ENCODE measurements around the gene DTX2. TPM values are rescaled to one million over a fixed set of nuclear protein-coding genes. Genes with fewer than 3 reads are reported as not detected.

DTX2 gene
- total and polyA plus RNA-seq, 2 of the 4 experiments (the other 2 are of a cell fraction) = 1.8 to 7.7 TPM

DNA sequence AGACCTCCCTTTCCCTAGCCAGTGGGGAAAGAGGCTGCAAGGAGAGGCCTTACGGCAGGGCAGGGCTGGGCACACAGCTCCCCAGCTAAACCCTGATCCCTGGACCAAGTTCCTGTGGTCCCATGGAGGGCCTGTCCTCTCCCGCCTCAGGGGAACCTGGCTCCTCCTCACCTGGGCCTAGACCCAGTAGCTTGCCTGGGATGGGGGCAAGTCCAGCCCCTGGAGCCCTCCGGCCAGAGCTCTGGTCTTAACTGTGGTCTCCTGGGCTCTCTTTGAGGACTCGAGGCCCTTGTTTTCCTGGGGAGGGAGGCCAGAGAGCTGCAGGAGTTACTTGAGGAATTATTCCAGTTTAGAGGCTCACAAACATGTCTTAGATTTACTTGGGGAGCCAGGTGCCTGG lies 35.3 kb upstream of the DTX2 start:
- H3K18ac ChIP-seq (ENCODE audit: low read depth, low read length) = no peak overlapping the region
- H3K27ac ChIP-seq (ENCODE audit: insufficient read depth, low read length) = no peak overlapping the region
- no peak overlapping the region for H2BK120ac ChIP-seq (ENCODE audit: low read depth, low read length)
- H3K4ac ChIP-seq (ENCODE audit: low read depth, low read length) = no peak overlapping the region
- H4K8ac ChIP-seq (ENCODE audit: low read depth in 2 of 2, low read length in 2 of 2) = no peak overlapping the region
- DNase-seq (no peak), ATAC-seq (ENCODE audit: low read depth) (no peak)
- POLR2A ChIA-PET (ENCODE audit: unreplicated experiment) = no interaction called here
- intact Hi-C loops (cut with micrococcal nuclease) = no loop called here
- no TSS peak for BruUV-seq (replicated peaks)
- H2BK15ac ChIP-seq (ENCODE audit: low read depth, low read length) = no peak overlapping the region
- no peak overlapping the region for H3K56ac ChIP-seq (ENCODE audit: extremely low read depth, insufficient read depth, low read length)
- H3K4me1 ChIP-seq (ENCODE audit: control insufficient read depth, insufficient read depth, low read length) = peaks cover 11% of the 10 kb centered on the region
- H3K4me2 ChIP-seq (ENCODE audit: low read depth, low read length) = no peak overlapping the region
- no peaks in the 10 kb centered on the region for H3K79me1 ChIP-seq (ENCODE audit: low read depth in 1 of 2, low read length in 2 of 2)
- in situ Hi-C loops (cut with MboI; ENCODE audit: low sequenced_read_pairs) = no loop called here
- H2BK20ac ChIP-seq (ENCODE audit: low read depth, low read length) = no peak overlapping the region
- no peaks in the 10 kb centered on the region for H4K20me1 ChIP-seq (ENCODE audit: insufficient read depth, low read length)
- WGBS, 2 experiments (ENCODE audit: extremely low coverage in 2 of 2, insufficient read length in 1 of 2) = 80% methylated on average over 1 of the region's 4 CpGs; no CpG with 5 or more reads in 1 of the 2 experiments
- H4K91ac ChIP-seq (ENCODE audit: insufficient read depth, low read depth, low read length) = no peak overlapping the region
- no peak overlapping the region for H2AK9ac ChIP-seq (replicated peaks; ENCODE audit: low read depth, low read length, poor library complexity)
- peaks cover 9% of the 10 kb centered on the region for H3K9me1 ChIP-seq (ENCODE audit: insufficient read depth, low read length)
- H3K23ac ChIP-seq (ENCODE audit: low read depth, low read length) = no peak overlapping the region
- TF ChIP-seq, protein P1, sequence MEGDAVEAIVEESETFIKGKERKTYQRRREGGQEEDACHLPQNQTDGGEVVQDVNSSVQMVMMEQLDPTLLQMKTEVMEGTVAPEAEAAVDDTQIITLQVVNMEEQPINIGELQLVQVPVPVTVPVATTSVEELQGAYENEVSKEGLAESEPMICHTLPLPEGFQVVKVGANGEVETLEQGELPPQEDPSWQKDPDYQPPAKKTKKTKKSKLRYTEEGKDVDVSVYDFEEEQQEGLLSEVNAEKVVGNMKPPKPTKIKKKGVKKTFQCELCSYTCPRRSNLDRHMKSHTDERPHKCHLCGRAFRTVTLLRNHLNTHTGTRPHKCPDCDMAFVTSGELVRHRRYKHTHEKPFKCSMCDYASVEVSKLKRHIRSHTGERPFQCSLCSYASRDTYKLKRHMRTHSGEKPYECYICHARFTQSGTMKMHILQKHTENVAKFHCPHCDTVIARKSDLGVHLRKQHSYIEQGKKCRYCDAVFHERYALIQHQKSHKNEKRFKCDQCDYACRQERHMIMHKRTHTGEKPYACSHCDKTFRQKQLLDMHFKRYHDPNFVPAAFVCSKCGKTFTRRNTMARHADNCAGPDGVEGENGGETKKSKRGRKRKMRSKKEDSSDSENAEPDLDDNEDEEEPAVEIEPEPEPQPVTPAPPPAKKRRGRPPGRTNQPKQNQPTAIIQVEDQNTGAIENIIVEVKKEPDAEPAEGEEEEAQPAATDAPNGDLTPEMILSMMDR (conservative IDR thresholded peaks at IDR 0.05; ENCODE audit: low read depth, low read length) = no peak
- TF ChIP-seq RFX5 (IDR thresholded peaks at IDR 0.05; ENCODE audit: low read depth, low read length) = no peak
- TF ChIP-seq FOS (IDR thresholded peaks at IDR 0.05; ENCODE audit: low read depth, low read length) = no peak
- TF ChIP-seq MAFK (IDR thresholded peaks at IDR 0.05; ENCODE audit: low read depth, low read length) = no peak
- no peak for TF ChIP-seq NFE2L2 (IDR thresholded peaks at IDR 0.05; ENCODE audit: low read depth, low read length)
- TF ChIP-seq, protein P2, sequence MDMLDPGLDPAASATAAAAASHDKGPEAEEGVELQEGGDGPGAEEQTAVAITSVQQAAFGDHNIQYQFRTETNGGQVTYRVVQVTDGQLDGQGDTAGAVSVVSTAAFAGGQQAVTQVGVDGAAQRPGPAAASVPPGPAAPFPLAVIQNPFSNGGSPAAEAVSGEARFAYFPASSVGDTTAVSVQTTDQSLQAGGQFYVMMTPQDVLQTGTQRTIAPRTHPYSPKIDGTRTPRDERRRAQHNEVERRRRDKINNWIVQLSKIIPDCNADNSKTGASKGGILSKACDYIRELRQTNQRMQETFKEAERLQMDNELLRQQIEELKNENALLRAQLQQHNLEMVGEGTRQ (IDR thresholded peaks at IDR 0.05; ENCODE audit: low read depth, low read length) = no peak
- TF ChIP-seq SMC3 (IDR thresholded peaks at IDR 0.05; ENCODE audit: low read depth, low read length) = no peak
- no peak for TF ChIP-seq MXI1 (IDR thresholded peaks at IDR 0.05; ENCODE audit: borderline replicate concordance, low read depth, low read length)
- TF ChIP-seq RAD21 (IDR thresholded peaks at IDR 0.05; ENCODE audit: low read length) = no peak
- TF ChIP-seq BHLHE40 (IDR thresholded peaks at IDR 0.05; ENCODE audit: low read depth, low read length) = no peak
- no peak for TF ChIP-seq POLR2A (IDR thresholded peaks at IDR 0.05; ENCODE audit: low read depth, low read length)
- TF ChIP-seq CHD1 (IDR thresholded peaks at IDR 0.05; ENCODE audit: low read depth, low read length) = no peak
- no peak for TF ChIP-seq CEBPB (IDR thresholded peaks at IDR 0.05; ENCODE audit: low read depth, low read length)
- no peak for TF ChIP-seq RCOR1 (IDR thresholded peaks at IDR 0.05; ENCODE audit: insufficient replicate concordance, low read length)
- no peak for TF ChIP-seq MAZ (IDR thresholded peaks at IDR 0.05; ENCODE audit: borderline replicate concordance, low read depth, low read length)
- TF ChIP-seq, protein P3, sequence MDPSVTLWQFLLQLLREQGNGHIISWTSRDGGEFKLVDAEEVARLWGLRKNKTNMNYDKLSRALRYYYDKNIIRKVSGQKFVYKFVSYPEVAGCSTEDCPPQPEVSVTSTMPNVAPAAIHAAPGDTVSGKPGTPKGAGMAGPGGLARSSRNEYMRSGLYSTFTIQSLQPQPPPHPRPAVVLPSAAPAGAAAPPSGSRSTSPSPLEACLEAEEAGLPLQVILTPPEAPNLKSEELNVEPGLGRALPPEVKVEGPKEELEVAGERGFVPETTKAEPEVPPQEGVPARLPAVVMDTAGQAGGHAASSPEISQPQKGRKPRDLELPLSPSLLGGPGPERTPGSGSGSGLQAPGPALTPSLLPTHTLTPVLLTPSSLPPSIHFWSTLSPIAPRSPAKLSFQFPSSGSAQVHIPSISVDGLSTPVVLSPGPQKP (IDR thresholded peaks at IDR 0.05; ENCODE audit: borderline replicate concordance, low read depth, low read length) = no peak
- H3K4me3 ChIP-seq (ENCODE audit: insufficient read depth, low read depth, low read length) = no peak overlapping the region
- no peak overlapping the region for H3K14ac ChIP-seq (replicated peaks; ENCODE audit: low read depth, low read length)
- no peak overlapping the region for H4K5ac ChIP-seq (ENCODE audit: low read depth, low read length)
- H2AK5ac ChIP-seq (ENCODE audit: low read depth, low read length) = no peak overlapping the region
- no peaks in the 10 kb centered on the region for H3K9me3 ChIP-seq (ENCODE audit: control insufficient read depth, insufficient read depth, low read length)
- CTCF ChIA-PET = interaction anchor here (0.5 kb wide), 1 partner anchor 11 kb away, joined by 4 read pairs; no protein-coding TSS in a partner anchor
- no peak overlapping the region for H2AFZ ChIP-seq (replicated peaks; ENCODE audit: low read length, poor library complexity)
- dilution Hi-C loops (cut with HindIII; ENCODE audit: low sequenced_read_pairs, unreplicated experiment) = no loop called here
- H3K36me3 ChIP-seq (ENCODE audit: control insufficient read depth, insufficient read depth, low read length) = no peaks in the 10 kb centered on the region
- no peak overlapping the region for H3K9ac ChIP-seq (ENCODE audit: low read depth, low read length)
- H2BK5ac ChIP-seq (ENCODE audit: low read depth, low read length, poor library complexity, severe bottlenecking) = no peak overlapping the region
- no peaks in the 10 kb centered on the region for H3K27me3 ChIP-seq (ENCODE audit: control insufficient read depth, insufficient read depth, low read length)

Data from IMR-90 (cell line).